ENCODE data around the gene HELZ2.

HELZ2 gene

DNA sequence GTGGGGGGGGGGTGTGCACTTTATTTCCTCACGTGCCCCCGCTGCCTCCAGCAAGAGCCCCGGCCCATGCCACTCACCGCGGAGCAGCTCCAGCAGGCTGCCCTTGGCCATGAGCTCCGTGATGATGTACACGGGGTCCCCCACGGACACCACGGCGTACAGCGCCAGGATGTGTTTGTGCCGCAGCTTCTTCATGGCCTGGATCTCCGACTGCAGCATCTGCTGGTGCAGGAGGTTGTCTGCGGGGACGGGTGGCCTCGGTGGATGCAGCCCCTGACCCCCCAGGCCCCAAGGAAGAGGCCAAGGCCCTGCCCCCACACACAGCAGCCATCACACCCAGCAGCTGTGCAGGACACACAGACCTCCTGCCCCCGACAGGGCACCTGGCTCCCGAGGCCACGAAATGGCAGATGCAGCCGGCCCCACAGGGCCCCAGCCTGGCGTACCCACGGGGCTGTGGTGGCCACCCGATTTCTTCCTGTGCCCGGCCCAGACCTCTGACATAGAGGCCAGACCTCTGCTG is 41.5 kb downstream of the HELZ2 start:
- in situ Hi-C loops (cut with HindIII; ENCODE audit: low sequenced_read_pairs), result loop anchor here (10.0 kb wide), 1 partner anchor 132 kb away; no protein-coding TSS in a partner anchor
- H3K4me3 ChIP-seq (ENCODE audit: low read depth, low read length), result no peak overlapping the region
- TF ChIP-seq, protein P1, sequence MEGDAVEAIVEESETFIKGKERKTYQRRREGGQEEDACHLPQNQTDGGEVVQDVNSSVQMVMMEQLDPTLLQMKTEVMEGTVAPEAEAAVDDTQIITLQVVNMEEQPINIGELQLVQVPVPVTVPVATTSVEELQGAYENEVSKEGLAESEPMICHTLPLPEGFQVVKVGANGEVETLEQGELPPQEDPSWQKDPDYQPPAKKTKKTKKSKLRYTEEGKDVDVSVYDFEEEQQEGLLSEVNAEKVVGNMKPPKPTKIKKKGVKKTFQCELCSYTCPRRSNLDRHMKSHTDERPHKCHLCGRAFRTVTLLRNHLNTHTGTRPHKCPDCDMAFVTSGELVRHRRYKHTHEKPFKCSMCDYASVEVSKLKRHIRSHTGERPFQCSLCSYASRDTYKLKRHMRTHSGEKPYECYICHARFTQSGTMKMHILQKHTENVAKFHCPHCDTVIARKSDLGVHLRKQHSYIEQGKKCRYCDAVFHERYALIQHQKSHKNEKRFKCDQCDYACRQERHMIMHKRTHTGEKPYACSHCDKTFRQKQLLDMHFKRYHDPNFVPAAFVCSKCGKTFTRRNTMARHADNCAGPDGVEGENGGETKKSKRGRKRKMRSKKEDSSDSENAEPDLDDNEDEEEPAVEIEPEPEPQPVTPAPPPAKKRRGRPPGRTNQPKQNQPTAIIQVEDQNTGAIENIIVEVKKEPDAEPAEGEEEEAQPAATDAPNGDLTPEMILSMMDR (IDR thresholded peaks at IDR 0.05; ENCODE audit: low read depth, low read length, missing control alignments), result no peak

DNA sequence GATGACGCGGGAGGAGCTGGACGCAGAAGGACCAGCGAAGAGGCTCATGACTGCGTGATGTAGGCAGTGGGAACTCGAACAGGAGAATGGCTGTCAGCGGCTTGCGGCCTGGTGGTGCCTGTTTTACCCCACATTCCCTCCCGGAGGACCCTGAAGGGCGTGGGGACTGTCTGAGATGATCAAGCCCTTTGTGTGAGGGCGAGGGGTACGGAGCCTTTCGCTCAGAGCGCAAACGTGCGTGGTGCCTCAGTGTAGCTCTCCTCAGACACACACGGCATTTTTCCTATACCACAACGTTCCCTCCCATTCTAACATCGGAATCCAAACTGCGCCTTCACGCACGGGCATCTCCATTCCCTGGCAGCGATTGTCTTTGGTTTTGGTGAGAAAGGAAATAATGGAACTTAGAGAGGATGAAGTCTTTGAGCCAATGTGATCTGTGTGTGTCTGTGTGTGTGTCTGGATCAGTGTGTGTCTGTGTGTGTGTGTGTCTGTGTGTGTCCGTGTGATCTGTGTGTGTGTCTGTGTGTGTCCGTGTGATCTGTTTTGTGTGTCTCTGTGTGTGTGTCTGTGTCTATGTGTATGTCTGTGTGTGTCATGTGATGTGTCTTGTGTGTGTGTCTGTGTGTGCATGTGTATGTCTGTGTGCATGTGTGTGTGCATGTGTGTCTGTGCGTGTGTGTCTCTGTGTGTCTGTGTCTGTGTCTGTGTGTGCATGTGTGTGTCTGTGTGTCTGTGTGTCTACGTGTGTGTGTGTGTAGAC is 42.2 kb downstream of the HELZ2 start:
- no peak for DNase-seq (ENCODE audit: low read depth)
- H3K4me3 ChIP-seq (ENCODE audit: low read depth, low read length), result no peak overlapping the region
- TF ChIP-seq, protein P1 (IDR thresholded peaks at IDR 0.05; ENCODE audit: low read depth, low read length, missing control alignments), result no peak
- in situ Hi-C loops (cut with HindIII; ENCODE audit: low sequenced_read_pairs), result loop anchor here (10.0 kb wide), 1 partner anchor 133 kb away; no protein-coding TSS in a partner anchor

More for the DNA sequence above, 41.5 kb downstream of the HELZ2 start:
- DNase-seq (ENCODE audit: low read depth), result no peak

DNA sequence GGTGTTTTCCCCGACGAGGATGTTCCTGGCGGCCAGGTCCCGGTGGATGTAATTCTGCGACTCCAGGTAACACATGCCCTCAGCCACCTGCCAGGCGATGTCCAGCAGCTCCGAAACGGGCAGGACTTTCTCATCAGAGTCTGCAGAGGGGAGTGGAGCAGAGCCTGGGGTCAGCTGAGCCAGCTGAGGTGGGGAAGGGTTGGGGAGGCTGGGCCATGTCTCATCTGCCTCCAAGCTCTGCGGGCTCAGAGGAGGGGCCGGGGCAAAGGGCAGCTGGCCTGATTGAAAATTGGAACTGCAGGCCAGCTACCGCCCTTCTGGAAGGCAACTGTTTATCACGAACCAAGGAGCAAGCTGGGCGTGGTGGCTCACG is 43.3 kb downstream of the HELZ2 start:
- no peak for DNase-seq (ENCODE audit: low read depth)
- in situ Hi-C loops (cut with HindIII; ENCODE audit: low sequenced_read_pairs), result loop anchor here (10.0 kb wide), 1 partner anchor 134 kb away; no protein-coding TSS in a partner anchor
- no peak overlapping the region for H3K4me3 ChIP-seq (ENCODE audit: low read depth, low read length)
- TF ChIP-seq, protein P1 (IDR thresholded peaks at IDR 0.05; ENCODE audit: low read depth, low read length, missing control alignments), result no peak

DNA sequence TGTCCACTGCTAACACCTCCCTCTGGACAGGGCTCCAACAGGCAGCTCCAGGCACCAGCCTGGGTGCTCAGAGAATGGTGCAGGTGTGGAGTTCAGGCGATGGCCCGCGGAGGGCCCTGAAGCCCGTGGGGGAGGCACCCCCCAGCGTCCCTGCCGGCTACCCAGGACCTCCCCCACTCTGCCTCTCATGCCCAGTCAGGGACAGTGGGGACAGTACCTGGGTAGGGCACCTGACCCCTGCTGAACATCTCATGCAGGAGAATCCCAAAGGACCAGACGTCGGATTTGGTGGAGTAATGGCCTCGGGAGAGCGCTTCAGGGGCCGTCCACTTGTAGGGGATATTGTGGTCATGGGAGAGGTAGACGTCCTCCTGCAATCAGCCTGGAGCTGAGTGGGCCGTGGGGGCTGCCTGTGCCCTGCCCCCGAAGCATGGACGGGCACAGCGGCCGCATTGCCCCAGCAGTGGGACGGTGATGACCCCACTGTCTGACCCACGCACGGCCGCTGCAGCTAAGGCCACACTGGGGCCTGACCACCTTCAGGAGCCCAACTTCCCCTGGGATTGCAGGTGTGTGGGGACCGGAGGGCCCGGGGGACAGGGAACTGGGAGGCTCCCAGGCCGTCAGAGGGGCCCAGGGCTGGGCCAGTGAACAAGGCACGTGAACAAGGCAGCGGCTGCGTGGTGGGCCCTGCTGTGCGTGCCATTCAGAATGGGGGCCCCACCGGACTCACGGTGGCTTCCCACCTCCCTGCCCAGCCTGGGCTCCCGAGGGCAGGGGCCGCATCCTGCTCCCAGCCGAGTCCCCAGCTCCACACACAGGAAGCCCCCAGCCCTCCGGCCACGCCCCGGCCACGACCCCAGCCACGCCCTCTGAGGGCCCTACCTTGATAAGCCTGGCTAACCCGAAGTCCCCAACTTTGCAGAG is 43.9 kb downstream of the HELZ2 start:
- in situ Hi-C loops (cut with HindIII; ENCODE audit: low sequenced_read_pairs), result loop anchor here (10.0 kb wide), 1 partner anchor 135 kb away; no protein-coding TSS in a partner anchor
- H3K4me3 ChIP-seq (ENCODE audit: low read depth, low read length), result no peak overlapping the region
- DNase-seq (ENCODE audit: low read depth), result no peak
- TF ChIP-seq, protein P1 (IDR thresholded peaks at IDR 0.05; ENCODE audit: low read depth, low read length, missing control alignments), result no peak

DNA sequence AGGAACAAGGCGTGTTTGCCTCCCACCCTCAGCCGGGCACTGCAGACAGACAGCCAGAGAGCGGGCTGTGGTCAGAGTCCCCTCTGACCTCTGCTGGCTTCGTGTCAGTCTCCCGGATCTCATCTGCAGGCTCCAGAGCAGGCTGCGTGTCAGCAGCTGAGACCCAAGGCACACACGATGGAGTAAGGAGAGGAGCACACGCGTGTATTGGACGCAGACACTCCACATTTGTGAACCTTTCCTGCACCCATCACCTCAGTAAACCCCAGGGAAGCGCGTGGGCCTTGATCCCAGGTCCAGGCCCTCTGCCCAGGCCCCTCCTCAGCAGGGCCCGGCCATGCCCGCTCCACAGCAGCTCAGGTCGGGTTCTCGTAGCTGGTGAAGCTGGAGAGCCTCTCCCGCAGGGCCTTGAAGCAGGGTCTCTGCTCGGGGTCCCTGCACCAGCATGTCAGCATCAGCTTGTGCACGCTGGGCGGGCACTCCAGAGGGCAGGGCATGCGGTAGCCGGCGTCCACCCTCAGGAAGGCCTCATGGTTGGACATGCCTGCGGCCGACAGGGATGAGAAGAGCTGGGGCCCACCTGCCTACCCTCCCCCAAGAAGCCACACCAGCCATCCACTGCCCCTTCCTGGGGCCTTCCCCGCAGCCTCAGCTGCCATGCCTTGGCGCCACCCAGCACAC is 44.7 kb downstream of the HELZ2 start:
- TF ChIP-seq, protein P1 (IDR thresholded peaks at IDR 0.05; ENCODE audit: low read depth, low read length, missing control alignments), result no peak
- in situ Hi-C loops (cut with HindIII; ENCODE audit: low sequenced_read_pairs), result no loop called here
- H3K4me3 ChIP-seq (ENCODE audit: low read depth, low read length), result no peak overlapping the region
- DNase-seq (ENCODE audit: low read depth), result no peak

DNA sequence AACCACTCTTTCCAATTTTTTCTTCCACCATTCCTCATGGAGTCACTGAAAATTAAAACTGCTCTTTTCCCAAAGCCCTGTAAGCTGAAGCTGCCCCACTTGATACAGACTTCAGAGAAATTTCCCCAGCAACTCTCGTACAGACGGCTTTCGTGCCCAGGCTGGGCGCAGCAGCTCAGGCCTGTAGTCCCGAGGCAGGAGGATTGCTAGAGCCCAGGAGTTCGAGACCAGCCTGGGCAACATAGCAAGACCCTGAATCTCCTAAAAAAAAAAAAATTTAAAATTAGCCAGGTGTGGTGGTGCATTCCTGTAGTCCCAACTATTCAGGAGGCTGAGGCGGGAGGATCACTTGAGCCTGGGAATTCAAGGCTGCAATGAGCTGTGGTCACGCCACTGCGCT is 46.9 kb downstream of the HELZ2 start:
- in situ Hi-C loops (cut with HindIII; ENCODE audit: low sequenced_read_pairs), result no loop called here
- H3K4me3 ChIP-seq (ENCODE audit: low read depth, low read length), result no peak overlapping the region
- TF ChIP-seq, protein P1 (IDR thresholded peaks at IDR 0.05; ENCODE audit: low read depth, low read length, missing control alignments), result no peak
- no peak for DNase-seq (ENCODE audit: low read depth)
